Fibroblast of lung (primary cell): ENCODE data around the gene SPOCD1. TPM values are rescaled to one million over a fixed set of nuclear protein-coding genes. Genes with fewer than 3 reads are reported as not detected.

Experiments used
- DNase-seq, 2 donors: peaks; one replicate each; pipeline versions ENCODE4 v3.0.0 to v3.0.0-alpha.2; 2010; ENCODE audit warnings: low read depth in 2 of 2
- H2AFZ ChIP-seq: 2 replicates; pipeline ENCODE4 v1.5.1; 2012; ENCODE audit warnings: low read length, control low read depth, inconsistent platforms
- H3K27ac ChIP-seq: 2 replicates; pipeline ENCODE4 v1.5.1; 2011; ENCODE audit warnings: low read length, control low read depth; ENCODE audit not compliant: insufficient read depth
- H3K27me3 ChIP-seq: 2 replicates; pipeline ENCODE4 v1.5.1; 2011; ENCODE audit warnings: mild to moderate bottlenecking, low read length; ENCODE audit not compliant: control insufficient read depth, insufficient read depth
- H3K36me3 ChIP-seq: 2 replicates; pipeline ENCODE4 v1.5.1; 2011; ENCODE audit warnings: low read length; ENCODE audit not compliant: control insufficient read depth, insufficient read depth
- H3K4me1 ChIP-seq: 2 replicates; pipeline ENCODE4 v1.5.1; 2011; ENCODE audit warnings: low read length; ENCODE audit not compliant: control insufficient read depth, insufficient read depth; ENCODE audit errors: extremely low read depth
- H3K4me2 ChIP-seq: 2 replicates; pipeline ENCODE4 v1.5.1; 2011; ENCODE audit warnings: low read length, control low read depth; ENCODE audit not compliant: insufficient read depth; ENCODE audit errors: extremely low read depth
- H3K4me3 ChIP-seq, 4 experiments: fragments of 200-600 bp in 1 of 4; sonication (generic) in 1 of 4; replicated peaks in 1 of 4; 2 replicates each; pipeline ENCODE4 v1.5.1; 2011 to 2016; ENCODE audit warnings: low read length in 4 of 4, low read depth in 3 of 4, mild to moderate bottlenecking in 3 of 4, control low read depth in 2 of 4, inconsistent platforms in 1 of 4, mixed read lengths in 1 of 4; ENCODE audit not compliant: insufficient read depth in 1 of 4; ENCODE audit errors: control extremely low read depth in 1 of 4
- H3K79me2 ChIP-seq: 2 replicates; pipeline ENCODE4 v1.5.1; 2012; ENCODE audit warnings: mild to moderate bottlenecking, low read length, inconsistent platforms; ENCODE audit not compliant: control insufficient read depth, insufficient read depth
- H3K9ac ChIP-seq: 2 replicates; pipeline ENCODE4 v1.5.1; 2011; ENCODE audit warnings: mild to moderate bottlenecking, low read length, control low read depth; ENCODE audit not compliant: insufficient read depth
- H3K9me3 ChIP-seq: 2 replicates; pipeline ENCODE4 v1.5.1; 2012; ENCODE audit warnings: low read depth, low read length; ENCODE audit not compliant: control insufficient read depth, insufficient read depth
- H4K20me1 ChIP-seq: 2 replicates; pipeline ENCODE4 v1.5.1; 2011; ENCODE audit warnings: low read length; ENCODE audit not compliant: control insufficient read depth, insufficient read depth; ENCODE audit errors: extremely low read depth
- EZH2 ChIP-seq: IDR thresholded peaks from 2 replicates; pipeline ENCODE4 v1.5.1; 2012; ENCODE audit warnings: low read length, control low read depth, mild to moderate bottlenecking; ENCODE audit errors: missing control alignments
- polyA plus RNA-seq, 2 donors: library from polyadenylated mRNA; depleted of rRNA in 1 of 2; stranded (reverse) in 1 of 2; unstranded in 1 of 2; fragments of >200 nt; gene quantifications; 2 replicates each; pipeline ENCODE4 v1.2.1, GENCODE V29; 2011 to 2012; ENCODE audit warnings: missing spikeins in 1 of 2
- total RNA-seq: library from RNA; depleted of rRNA; stranded (reverse); fragments of >200 nt; gene quantifications from 2 replicates; pipeline ENCODE4 v1.2.1, GENCODE V29; 2014
- TF ChIP-seq, protein P1 (sequence below), 2 donors: IDR thresholded peaks in 1 of 2; conservative IDR thresholded peaks in 1 of 2; 1 replicate in 1 of 2; 2 replicates in 1 of 2; pipeline ENCODE4 v1.5.1; 2011 to 2012; ENCODE audit warnings: low read length in 2 of 2, control low read depth in 1 of 2, inconsistent platforms in 1 of 2, low read depth in 1 of 2, mild to moderate bottlenecking in 1 of 2

SPOCD1 gene
- total and polyA plus RNA-seq, 2 donors (not counting 1 experiment from before 2014, with no cell fraction given), result 47.2 to 55.4 TPM

DNA sequence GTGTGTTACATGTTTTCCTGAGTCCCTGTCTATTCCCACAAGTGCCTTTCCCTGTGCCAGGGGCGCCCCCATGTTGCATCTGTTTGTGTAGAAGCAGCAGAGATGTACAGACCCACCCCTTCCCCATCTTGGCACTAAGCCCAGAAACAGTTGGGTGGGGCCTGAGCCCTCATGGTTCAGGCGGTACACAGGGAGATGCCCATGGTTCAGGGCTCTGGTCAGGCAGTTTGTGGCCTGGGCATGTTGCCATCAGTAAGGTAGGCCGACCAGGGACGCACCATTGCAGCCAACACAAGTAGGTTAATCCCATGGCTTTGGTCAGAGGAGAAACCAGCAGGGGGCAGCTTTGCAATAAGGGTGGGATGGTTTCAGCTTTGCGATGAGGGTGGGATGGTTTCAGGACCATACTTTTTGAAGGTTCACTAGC lies 50.8 kb downstream of the SPOCD1 start:
- Histone ChIP-seq H3K9ac (no peak overlapping the region), H4K20me1 (no peaks in the 10 kb centered on the region), H3K79me2 (no peaks in the 10 kb centered on the region), H3K9me3 (no peaks in the 10 kb centered on the region), H3K4me2 (no peak overlapping the region), H3K4me3 (no peak overlapping the region), H2AFZ (no peak overlapping the region), H3K4me1 (peaks cover 18% of the 10 kb centered on the region), H3K36me3 (no peaks in the 10 kb centered on the region), H3K27me3 (peaks cover 2% of the 10 kb centered on the region), H3K27ac (no peak overlapping the region)
- no peak for DNase-seq
- TF ChIP-seq, protein P1, sequence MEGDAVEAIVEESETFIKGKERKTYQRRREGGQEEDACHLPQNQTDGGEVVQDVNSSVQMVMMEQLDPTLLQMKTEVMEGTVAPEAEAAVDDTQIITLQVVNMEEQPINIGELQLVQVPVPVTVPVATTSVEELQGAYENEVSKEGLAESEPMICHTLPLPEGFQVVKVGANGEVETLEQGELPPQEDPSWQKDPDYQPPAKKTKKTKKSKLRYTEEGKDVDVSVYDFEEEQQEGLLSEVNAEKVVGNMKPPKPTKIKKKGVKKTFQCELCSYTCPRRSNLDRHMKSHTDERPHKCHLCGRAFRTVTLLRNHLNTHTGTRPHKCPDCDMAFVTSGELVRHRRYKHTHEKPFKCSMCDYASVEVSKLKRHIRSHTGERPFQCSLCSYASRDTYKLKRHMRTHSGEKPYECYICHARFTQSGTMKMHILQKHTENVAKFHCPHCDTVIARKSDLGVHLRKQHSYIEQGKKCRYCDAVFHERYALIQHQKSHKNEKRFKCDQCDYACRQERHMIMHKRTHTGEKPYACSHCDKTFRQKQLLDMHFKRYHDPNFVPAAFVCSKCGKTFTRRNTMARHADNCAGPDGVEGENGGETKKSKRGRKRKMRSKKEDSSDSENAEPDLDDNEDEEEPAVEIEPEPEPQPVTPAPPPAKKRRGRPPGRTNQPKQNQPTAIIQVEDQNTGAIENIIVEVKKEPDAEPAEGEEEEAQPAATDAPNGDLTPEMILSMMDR (conservative IDR thresholded peaks at IDR 0.05 in 1 of 2, IDR thresholded peaks at IDR 0.05 in 1 of 2; ENCODE audit: low read depth in 1 of 2, low read length in 2 of 2), result peak; percentile 36 to 44
- no peak for TF ChIP-seq EZH2

DNA sequence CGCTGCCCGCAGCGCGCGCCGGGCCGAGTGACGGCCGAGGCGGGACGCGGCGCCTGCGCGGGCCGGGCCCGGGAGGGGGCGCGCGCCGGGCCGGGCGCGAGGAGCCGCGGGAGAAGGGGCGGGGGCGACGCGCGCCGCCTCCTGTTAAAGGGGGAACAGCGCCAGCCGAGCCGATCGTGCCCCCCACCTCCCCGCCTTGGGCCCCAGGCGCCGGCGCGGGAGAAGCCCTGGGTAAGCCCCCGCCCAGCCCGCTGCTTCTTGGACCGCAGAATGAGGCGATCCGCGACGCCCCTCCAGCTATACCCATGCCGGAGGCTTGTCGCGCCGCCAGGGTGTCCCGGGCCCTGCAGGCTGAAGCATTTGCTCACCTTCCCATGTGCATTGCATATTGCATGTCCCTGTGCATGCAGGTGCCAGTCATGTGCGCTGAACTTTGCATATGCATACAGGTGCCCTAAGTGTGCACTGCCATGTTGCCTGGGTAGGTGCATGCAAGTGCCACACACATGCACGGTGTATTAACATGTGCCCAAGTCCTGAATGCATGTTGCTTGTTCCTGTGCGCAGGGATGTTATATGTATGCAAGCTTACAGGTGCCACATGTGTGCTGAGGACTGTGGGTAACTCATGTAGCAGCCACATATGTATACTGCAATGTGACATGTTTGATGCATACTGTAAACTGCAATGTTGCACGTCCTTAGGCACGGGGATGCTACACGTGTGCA lies 51.3 kb downstream of the SPOCD1 start, which contains the start of gene ADGRB2:
Gene ADGRB2 (minus strand): TSS at position 29 of the 729 bp plus-strand sequence. CDS start 7,119 bp downstream, outside the sequence.
- no peak for DNase-seq
- H3K9ac ChIP-seq, result no peak within 1 kb of the TSS
- H3K9me3 ChIP-seq, result no peaks in the 10 kb centered on the region

DNA sequence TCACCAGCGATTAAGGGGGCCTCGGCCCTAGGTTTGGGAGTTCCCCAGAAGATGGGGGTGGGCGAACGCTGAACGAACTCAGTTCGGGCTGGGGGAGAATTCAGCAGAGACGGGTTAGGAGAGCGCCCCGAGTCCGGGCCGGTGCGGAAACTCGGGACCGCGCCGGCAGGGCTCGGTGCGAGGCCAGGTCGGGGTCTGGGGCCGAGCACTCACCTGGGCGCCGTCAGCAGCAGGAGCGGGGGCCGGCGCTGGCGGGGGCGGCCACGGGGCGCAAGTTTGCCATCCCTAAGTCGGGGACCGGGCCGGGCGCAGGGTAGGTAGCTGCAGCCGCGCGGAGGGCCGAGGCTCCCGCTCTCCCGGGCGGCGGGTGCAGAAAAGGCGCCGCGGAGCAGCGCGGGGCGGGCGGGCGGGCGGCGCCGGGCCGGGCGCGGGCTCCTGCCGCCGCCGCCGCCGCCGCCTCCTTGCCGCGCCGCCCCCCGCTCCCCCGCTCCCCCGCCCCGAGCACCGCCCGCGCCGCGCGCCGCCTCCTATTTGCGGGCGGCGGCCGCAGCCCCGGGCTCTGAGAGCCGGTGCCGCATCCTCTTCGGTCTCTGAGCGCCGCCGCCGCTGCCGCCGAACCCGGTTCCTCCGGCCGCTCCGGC lies 52.0 kb downstream of the SPOCD1 start:
- Histone ChIP-seq H3K4me1 (peaks cover 21% of the 10 kb centered on the region), H3K9ac (no peak overlapping the region), H3K9me3 (no peaks in the 10 kb centered on the region), H4K20me1 (no peaks in the 10 kb centered on the region), H3K27me3 (peaks cover 2% of the 10 kb centered on the region), H3K4me3 (peak overlapping the region; percentile 49 to 67 (median 64)), H3K36me3 (no peaks in the 10 kb centered on the region), H3K4me2 (peak overlapping the region; percentile 92), H3K27ac (no peak overlapping the region), H2AFZ (no peak overlapping the region), H3K79me2 (no peaks in the 10 kb centered on the region)
- no peak for TF ChIP-seq EZH2
- no peak for DNase-seq

More for the DNA sequence above, 51.3 kb downstream of the SPOCD1 start, which contains the start of gene ADGRB2:
- Histone ChIP-seq H3K27ac (no peak within 1 kb of the TSS), H2AFZ (no peak within 1 kb of the TSS), H3K4me2 (peak within 1 kb of the TSS; percentile 92), H3K4me1 (peaks cover 21% of the 10 kb centered on the region), H3K79me2 (no peaks in the 10 kb centered on the region), H3K27me3 (peaks cover 2% of the 10 kb centered on the region), H4K20me1 (no peaks in the 10 kb centered on the region), H3K4me3 (peak within 1 kb of the TSS; percentile 49 to 67 (median 64)), H3K36me3 (no peaks in the 10 kb centered on the region)
- TF ChIP-seq, protein P1 (conservative IDR thresholded peaks at IDR 0.05 in 1 of 2, IDR thresholded peaks at IDR 0.05 in 1 of 2; ENCODE audit: low read depth in 1 of 2, low read length in 2 of 2), result no peak
- TF ChIP-seq EZH2, result no peak
